RPMI7951 (cell line): Measurements from ENCODE around the gene CHMP1B. TPM values are rescaled to one million over a fixed set of nuclear protein-coding genes. Genes with fewer than 3 reads are reported as not detected.

Experiments used
- DNase-seq: peaks from one replicate; pipeline ENCODE4 v3.0.0-alpha.2; 2012; ENCODE audit warnings: low read depth
- total RNA-seq: library from RNA; depleted of rRNA; stranded (reverse); fragments of >200 nt; shearing (Covaris generic); gene quantifications from 2 replicates; pipeline ENCODE4 v1.2.3, GENCODE V29; 2014; rRNA removed

The CHMP1B gene
- total RNA-seq, 1 experiment from 2014 or later = 35.3 TPM

GRCh38 chr18:11902522-11903292, 51.5 kb downstream of the CHMP1B start:
- no peak for DNase-seq

Other genes with a start within 250 kb of the CHMP1B start
- not detected in 2 replicates for gene SLC35G4, start 241.8 kb upstream of the CHMP1B start, total RNA-seq
- gene GNAL, start 162.1 kb upstream of the CHMP1B start, total RNA-seq = not detected in 2 replicates
- gene MPPE1, start 56.9 kb downstream of the CHMP1B start, total RNA-seq = 13.8 and 18.7 TPM in 2 replicates
- gene IMPA2, start 130.1 kb downstream of the CHMP1B start, total RNA-seq = 10.0 and 10.2 TPM in 2 replicates
- gene ANKRD62, start 242.4 kb downstream of the CHMP1B start, total RNA-seq = not detected in 2 replicates